OCI-LY1 (cell line): ENCODE results near the gene GLI3.

Experiments
- H2AFZ ChIP-seq: fragments of 200-600 bp; sonication (generic), shearing (Covaris generic); 2 replicates; pipeline ENCODE4 v1.6.0; 2014; ENCODE audit warnings: antibody characterized with exemption, mild to moderate bottlenecking, low read length
- H3F3A ChIP-seq: fragments of 200-600 bp; sonication (generic), shearing (Covaris generic); 2 replicates; pipeline ENCODE4 v1.6.0; 2014; ENCODE audit warnings: mild to moderate bottlenecking, antibody characterized with exemption, low read length, moderate library complexity; ENCODE audit not compliant: insufficient read depth
- H3K27ac ChIP-seq: fragments of 200-600 bp; sonication (generic); 2 replicates; pipeline ENCODE4 v1.5.1; 2014; ENCODE audit warnings: low read length, mixed run types, mild to moderate bottlenecking, low read depth; ENCODE audit not compliant: poor library complexity, severe bottlenecking
- H3K27me3 ChIP-seq: fragments of 200-600 bp; sonication (generic); 2 replicates; pipeline ENCODE4 v1.6.0; 2014; ENCODE audit warnings: antibody characterized with exemption, mild to moderate bottlenecking, low read length, moderate library complexity; ENCODE audit not compliant: insufficient read depth
- H3K36me3 ChIP-seq: fragments of 200-600 bp; sonication (generic); 2 replicates; pipeline ENCODE4 v1.6.1; 2014; ENCODE audit warnings: mild to moderate bottlenecking, antibody characterized with exemption, low read length, moderate library complexity, mixed read lengths; ENCODE audit not compliant: insufficient read depth
- H3K4me1 ChIP-seq: fragments of 200-600 bp; sonication (generic); 2 replicates; pipeline ENCODE4 v1.5.1; 2014; ENCODE audit warnings: mild to moderate bottlenecking, low read length, moderate library complexity; ENCODE audit not compliant: insufficient read depth, severe bottlenecking
- H3K4me2 ChIP-seq: fragments of 200-600 bp; sonication (generic), shearing (Covaris generic); 2 replicates; pipeline ENCODE4 v1.6.1; 2014; ENCODE audit warnings: low read length
- H3K4me3 ChIP-seq: fragments of 200-600 bp; sonication (generic); 2 replicates; pipeline ENCODE4 v1.5.1; 2014; ENCODE audit warnings: low read length, low read depth, mild to moderate bottlenecking, mixed read lengths; ENCODE audit not compliant: poor library complexity, severe bottlenecking
- H3K79me2 ChIP-seq: fragments of 200-600 bp; shearing (Covaris generic); 2 replicates; pipeline ENCODE4 v1.6.1; 2016; ENCODE audit warnings: mixed run types, low read length, mixed read lengths; ENCODE audit not compliant: insufficient read depth
- H3K9ac ChIP-seq: fragments of 200-600 bp; sonication (generic), shearing (Covaris generic); 2 replicates; pipeline ENCODE4 v1.6.1; 2014; ENCODE audit warnings: mild to moderate bottlenecking, low read length, mixed read lengths
- H3K9me2 ChIP-seq: fragments of 200-600 bp; sonication (generic), shearing (Covaris generic); 2 replicates; pipeline ENCODE4 v1.6.1; 2014; ENCODE audit warnings: low read depth, mild to moderate bottlenecking, low read length, mixed read lengths
- H3K9me3 ChIP-seq: fragments of 200-600 bp; shearing (Covaris generic); 2 replicates; pipeline ENCODE4 v1.6.1; 2014; ENCODE audit warnings: low read length, mixed read lengths
- H4K20me1 ChIP-seq: fragments of 200-600 bp; sonication (generic), shearing (Covaris generic); 2 replicates; pipeline ENCODE4 v1.6.0; 2016; ENCODE audit warnings: mild to moderate bottlenecking, low read length; ENCODE audit not compliant: insufficient read depth
- CTCF ChIP-seq: fragments of 200-600 bp; sonication (generic), shearing (Covaris generic); IDR thresholded peaks from 2 replicates; pipeline ENCODE4 v1.5.1; 2017; ENCODE audit warnings: mild to moderate bottlenecking, antibody characterized with exemption, low read length, moderate library complexity, mixed read lengths
- EZH2 ChIP-seq: fragments of 200-600 bp; sonication (generic), shearing (Covaris generic); IDR thresholded peaks from 2 replicates; pipeline ENCODE4 v1.8.0; 2017; ENCODE audit warnings: borderline replicate concordance, mixed run types, mild to moderate bottlenecking, antibody characterized with exemption, low read length, moderate library complexity, mixed read lengths

The GLI3 gene

GRCh38 chr7:42068554-42069280 lies 168.3 kb downstream of the GLI3 start:
- H3K27me3 ChIP-seq: no peaks in the 10 kb centered on the region
- H3K9ac ChIP-seq: no peak overlapping the region
- H3K4me3 ChIP-seq: no peak overlapping the region
- no peaks in the 10 kb centered on the region for H4K20me1 ChIP-seq
- no peaks in the 10 kb centered on the region for H3K9me3 ChIP-seq
- no peaks in the 10 kb centered on the region for H3K9me2 ChIP-seq
- no peak overlapping the region for H3K4me2 ChIP-seq
- no peak overlapping the region for H3K27ac ChIP-seq
- H3K4me1 ChIP-seq: no peaks in the 10 kb centered on the region
- no peak overlapping the region for H2AFZ ChIP-seq
- H3K79me2 ChIP-seq: no peaks in the 10 kb centered on the region
- H3K36me3 ChIP-seq: no peaks in the 10 kb centered on the region
- no peaks in the 10 kb centered on the region for H3F3A ChIP-seq
- no peak for TF ChIP-seq CTCF
- no peak for TF ChIP-seq EZH2

GRCh38 chr7:42065942-42066341 lies 171.1 kb downstream of the GLI3 start:
- Histone ChIP-seq H3K9me2 (no peaks in the 10 kb centered on the region), H3K27me3 (no peaks in the 10 kb centered on the region), H3K4me1 (no peaks in the 10 kb centered on the region), H3K27ac (no peak overlapping the region), H4K20me1 (no peaks in the 10 kb centered on the region), H3F3A (no peaks in the 10 kb centered on the region), H3K4me2 (no peak overlapping the region), H3K9me3 (no peaks in the 10 kb centered on the region), H3K79me2 (no peaks in the 10 kb centered on the region), H2AFZ (no peak overlapping the region), H3K36me3 (no peaks in the 10 kb centered on the region), H3K9ac (no peak overlapping the region), H3K4me3 (no peak overlapping the region)
- TF ChIP-seq CTCF: no peak
- no peak for TF ChIP-seq EZH2

GRCh38 chr7:42065015-42065414 lies 172.0 kb downstream of the GLI3 start:
- Histone ChIP-seq H3K36me3 (no peaks in the 10 kb centered on the region), H3K4me1 (no peaks in the 10 kb centered on the region), H3K4me3 (no peak overlapping the region), H4K20me1 (no peaks in the 10 kb centered on the region), H3K9me3 (no peaks in the 10 kb centered on the region), H3K4me2 (no peak overlapping the region), H3K27ac (no peak overlapping the region), H3K9me2 (no peaks in the 10 kb centered on the region), H3F3A (no peaks in the 10 kb centered on the region), H2AFZ (no peak overlapping the region), H3K9ac (no peak overlapping the region), H3K79me2 (no peaks in the 10 kb centered on the region), H3K27me3 (no peaks in the 10 kb centered on the region)
- TF ChIP-seq CTCF: no peak
- TF ChIP-seq EZH2: no peak
